ENCODE results near the gene NOL3.

NOL3 gene

DNA sequence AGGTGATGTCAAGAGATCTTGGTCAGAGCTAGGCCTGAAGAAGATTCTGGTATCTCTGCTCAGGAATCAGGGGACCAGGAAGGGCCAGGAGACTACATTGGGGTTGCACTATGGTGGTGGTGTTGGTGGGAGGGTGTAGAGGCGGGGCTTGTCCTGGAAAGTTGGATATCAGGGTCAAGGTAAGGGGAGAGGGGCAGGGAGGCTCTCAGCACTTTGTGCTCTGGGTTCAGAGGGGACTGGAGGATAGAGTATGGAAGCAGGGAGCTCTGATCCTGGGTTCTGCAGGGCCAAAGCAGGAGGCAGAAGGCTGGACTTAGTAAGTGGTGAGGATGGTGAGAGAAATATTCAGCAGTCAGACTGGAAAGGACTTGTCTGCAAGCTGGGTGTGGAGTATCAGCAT, 3.0 kb downstream of the NOL3 start:
- DNase-seq = no peak

DNA sequence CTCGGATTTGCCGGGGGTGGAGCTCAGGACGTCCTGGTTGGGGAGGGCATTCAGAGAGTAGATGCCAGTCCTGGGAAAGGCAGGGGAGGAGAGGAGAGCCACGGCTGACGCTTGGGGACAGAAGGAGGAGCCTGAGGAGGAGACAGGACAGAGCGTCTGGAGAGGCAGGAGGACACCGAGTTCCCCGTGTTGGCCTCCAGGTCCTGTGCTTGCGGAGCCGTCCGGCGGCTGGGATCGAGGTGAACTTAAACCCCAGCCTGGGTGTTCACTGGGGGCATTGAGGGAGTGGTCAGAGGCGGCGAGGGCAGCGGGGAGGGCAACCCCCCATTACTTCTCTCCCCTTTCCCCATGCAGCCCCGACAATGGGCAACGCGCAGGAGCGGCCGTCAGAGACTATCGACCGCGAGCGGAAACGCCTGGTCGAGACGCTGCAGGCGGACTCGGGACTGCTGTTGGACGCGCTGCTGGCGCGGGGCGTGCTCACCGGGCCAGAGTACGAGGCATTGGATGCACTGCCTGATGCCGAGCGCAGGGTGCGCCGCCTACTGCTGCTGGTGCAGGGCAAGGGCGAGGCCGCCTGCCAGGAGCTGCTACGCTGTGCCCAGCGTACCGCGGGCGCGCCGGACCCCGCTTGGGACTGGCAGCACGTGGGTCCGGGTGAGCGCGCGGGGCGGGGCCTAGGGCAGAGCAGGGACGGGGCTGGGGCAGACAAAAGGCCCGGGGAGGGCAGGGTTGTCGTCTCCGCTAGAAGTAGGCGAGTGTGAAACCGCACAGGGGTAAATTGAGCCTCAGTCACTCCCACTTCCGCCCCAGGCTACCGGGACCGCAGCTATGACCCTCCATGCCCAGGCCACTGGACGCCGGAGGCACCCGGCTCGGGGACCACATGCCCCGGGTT, 3.7 kb downstream of the NOL3 start:
- peak; percentile 76 for DNase-seq

- DNase-seq = no peak
Measured at GRCh38 chr16:67174706-67175231, 4.4 kb downstream of the NOL3 start.

GRCh38 chr16:67176662-67177061, 6.3 kb downstream of the NOL3 start:
- no peak for DNase-seq

DNA sequence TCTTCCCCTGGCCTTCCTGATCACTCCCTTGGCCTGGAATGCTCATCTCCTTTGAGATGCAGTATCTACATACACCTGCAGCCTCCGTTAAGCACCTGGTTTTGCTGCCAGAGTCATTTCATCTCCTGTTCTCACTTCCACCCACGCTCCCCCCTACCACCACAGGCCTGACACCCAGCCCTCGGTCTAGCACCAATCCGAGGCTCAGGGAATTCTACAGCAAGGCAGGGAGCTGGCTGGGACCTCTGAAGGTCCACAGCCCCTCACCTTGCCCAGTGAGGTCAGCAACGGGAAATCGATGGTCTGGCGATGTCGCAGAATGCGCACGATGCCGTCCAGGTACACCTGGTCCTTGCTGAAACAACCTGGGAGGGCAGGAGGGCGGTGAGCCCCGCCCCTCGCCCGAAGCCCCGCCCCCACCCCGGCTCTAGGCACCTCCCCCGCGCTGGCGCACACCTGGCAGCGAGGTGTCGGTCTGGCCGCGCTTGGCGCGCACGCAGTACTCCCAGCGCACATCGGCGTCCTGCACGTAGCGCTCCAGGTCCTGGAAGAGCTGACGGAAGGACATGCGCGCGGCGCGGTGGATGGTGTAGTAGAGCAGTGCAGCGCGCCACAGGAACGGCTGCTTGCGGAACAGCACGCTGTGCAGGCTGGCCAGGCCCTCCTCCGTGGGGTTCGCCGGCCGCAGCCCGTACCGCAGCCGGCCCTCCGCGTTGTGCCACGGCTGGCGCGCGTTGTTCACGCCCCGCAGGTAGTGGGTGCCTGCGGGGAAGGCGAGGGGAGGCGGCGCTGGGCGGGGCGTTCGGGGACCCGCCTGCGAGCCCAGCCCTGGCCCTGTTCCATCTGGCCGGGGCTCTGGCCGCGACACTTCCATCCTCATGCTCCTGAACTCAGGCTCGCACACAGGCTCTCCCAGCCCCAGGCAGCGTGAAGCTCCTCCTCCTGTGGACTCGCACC, 7.7 kb downstream of the NOL3 start:
- DNase-seq = no peak

- DNase-seq = no peak
Measured at GRCh38 chr16:67179421-67180080, 9.2 kb downstream of the NOL3 start.

GRCh38 chr16:67180166-67180565, 9.8 kb downstream of the NOL3 start:
- no peak for DNase-seq

DNA sequence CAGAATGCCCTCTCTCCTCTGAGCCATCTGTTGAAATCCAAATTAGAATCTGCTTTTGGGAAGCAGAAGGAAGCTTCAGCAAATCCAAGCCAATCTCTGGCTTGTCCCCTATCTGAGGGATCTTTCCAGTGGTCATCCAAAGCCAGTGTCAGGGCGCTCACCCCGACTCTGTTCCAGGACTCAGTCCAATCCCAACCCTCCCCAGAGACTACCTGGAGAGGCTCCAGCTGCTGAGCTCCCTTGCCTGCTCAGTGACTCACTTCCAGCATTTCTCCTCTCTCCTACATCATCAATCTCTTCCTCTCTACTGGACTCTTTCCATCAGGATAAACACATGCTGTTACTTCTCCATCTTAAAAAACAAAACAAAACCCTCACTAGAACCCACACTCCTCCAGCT, 11.0 kb downstream of the NOL3 start:
- DNase-seq = no peak

GRCh38 chr16:67182288-67182687, 11.9 kb downstream of the NOL3 start:
- no peak for DNase-seq

- DNase-seq = no peak
Measured at GRCh38 chr16:67183284-67183626, 12.9 kb downstream of the NOL3 start.

- DNase-seq = peak; percentile 94
Measured at GRCh38 chr16:67183627-67184452, 13.5 kb downstream of the NOL3 start, which contains the start of gene MATCAP1. Gene MATCAP1 (minus strand): TSS chr16:67183963. CDS start chr16:67180610, 3,353 bp downstream.

- DNase-seq = no peak
Measured at GRCh38 chr16:67184453-67184994, 14.2 kb downstream of the NOL3 start.

GRCh38 chr16:67184995-67185650, 14.8 kb downstream of the NOL3 start:
- peak; percentile 95 for DNase-seq

- no peak for DNase-seq
Measured at GRCh38 chr16:67185651-67186134, 15.4 kb downstream of the NOL3 start.

DNA sequence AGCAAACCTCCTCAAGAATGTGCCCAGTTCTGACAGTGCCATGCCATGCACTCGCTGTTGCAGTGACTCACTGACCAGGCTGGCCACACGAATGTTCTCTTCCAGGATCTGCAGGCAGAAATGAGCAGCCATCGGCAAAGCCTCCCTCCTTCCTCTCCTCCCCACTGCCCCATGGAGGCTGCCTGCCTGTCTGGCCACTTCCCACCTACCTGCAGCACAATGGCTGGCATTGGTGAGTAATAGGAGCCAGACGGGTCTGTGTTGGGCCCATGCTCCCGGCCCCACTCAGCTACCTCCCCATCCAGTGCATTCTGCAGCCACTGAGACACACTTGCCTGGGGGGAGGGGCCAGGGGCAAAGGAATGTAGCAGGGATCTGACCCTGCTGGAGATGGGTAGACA, 16.2 kb downstream of the NOL3 start:
- no peak for DNase-seq

DNA sequence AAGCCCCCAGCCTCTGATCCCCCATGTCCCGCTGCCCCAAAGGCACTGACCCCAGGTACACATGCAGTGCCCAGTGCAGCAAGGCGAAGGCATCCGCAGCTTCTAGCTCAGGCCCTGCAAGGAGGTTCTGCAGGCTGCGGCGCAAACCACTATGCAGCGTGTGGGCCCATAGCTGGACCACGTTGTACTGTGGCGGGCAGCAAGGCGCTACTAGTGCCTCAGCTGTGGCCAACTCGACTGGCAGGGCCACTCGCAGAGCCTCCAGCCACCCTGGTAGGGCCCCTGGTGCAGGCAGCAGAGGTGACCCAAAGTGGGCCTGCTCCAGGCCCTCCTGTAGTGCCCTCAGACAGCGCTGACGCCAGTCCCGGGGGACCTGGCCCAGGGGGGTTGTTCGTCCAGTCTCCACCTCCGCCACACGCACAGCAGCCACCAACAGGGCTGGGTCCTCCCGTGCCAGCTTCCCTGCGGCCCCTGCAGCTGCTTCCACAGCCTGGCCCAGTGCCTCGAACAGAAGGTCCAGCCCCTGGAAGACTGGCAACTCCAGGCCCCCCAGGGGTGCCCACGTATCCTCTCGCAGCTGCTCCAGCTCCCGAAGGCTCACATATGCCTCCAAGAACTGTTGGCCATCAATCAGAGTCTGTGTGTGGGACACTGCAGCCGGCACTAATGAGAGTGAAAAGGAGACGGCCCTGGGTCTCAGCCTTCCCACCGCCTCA, 17.0 kb downstream of the NOL3 start:
- DNase-seq = no peak

- DNase-seq = no peak
Measured at GRCh38 chr16:67188323-67188722, 18.0 kb downstream of the NOL3 start.

GRCh38 chr16:67188798-67189197, 18.5 kb downstream of the NOL3 start:
- no peak for DNase-seq

DNA sequence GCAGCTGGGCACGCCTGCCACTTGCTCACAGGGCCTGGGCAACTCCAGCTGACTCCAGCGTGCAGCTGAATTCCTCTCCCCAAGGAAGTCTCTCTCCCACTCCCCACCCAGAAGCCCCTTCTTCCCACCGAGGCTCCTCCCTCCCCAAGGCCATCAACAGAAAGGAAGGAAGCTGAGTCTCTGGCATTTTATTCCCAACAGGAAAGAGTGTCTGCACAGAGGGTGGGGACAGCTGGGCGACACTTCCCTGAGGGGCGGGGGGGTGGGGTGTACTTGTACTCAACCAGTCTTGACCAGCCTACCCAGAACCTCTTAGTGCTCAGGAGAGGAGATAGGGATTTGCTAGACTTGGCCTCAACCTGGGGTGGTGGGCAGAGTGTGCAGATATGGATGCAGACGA, 19.7 kb downstream of the NOL3 start, which contains the start of gene EXOC3L1:
TSS of gene EXOC3L1 (minus strand) at position 96 of the 400 bp plus-strand sequence. CDS start 460 bp downstream, outside the sequence.
- DNase-seq = no peak

Data from stimulated activated CD8-positive, alpha-beta memory T cell treated with anti-CD3 and anti-CD28 coated beads, Interleukin-4, amount 100 ng/mL, for 48 hours (primary cell).